ENCODE results near the gene MDC1.
A peak's percentile ranks its signal among the peaks of the same experiment; 100 is the strongest.

MDC1 gene

GRCh38 chr6:30689022-30689865 lies 27.8 kb downstream of the MDC1 start:
- no peak for DNase-seq (ENCODE audit: low read depth)
- H3K4me3 ChIP-seq (ENCODE audit: low read length) = peak overlapping the region; percentile 93
- no peak for TF ChIP-seq CTCF (conservative IDR thresholded peaks at IDR 0.05; ENCODE audit: low read length)

- peak overlapping the region; percentile 93 for H3K4me3 ChIP-seq (ENCODE audit: low read length)
These were observed 28.5 kb downstream of the MDC1 start for GRCh38 chr6:30688569-30688968.

GRCh38 chr6:30687659-30688431 lies 29.2 kb downstream of the MDC1 start:
- peak; percentile 47 for TF ChIP-seq CTCF (conservative IDR thresholded peaks at IDR 0.05; ENCODE audit: low read length)
- H3K4me3 ChIP-seq (ENCODE audit: low read length) = peak overlapping the region; percentile 93
- DNase-seq (ENCODE audit: low read depth) = peak; percentile 67

More at GRCh38 chr6:30688569-30688968, 28.5 kb downstream of the MDC1 start:
- TF ChIP-seq CTCF (conservative IDR thresholded peaks at IDR 0.05; ENCODE audit: low read length) = no peak
- DNase-seq (ENCODE audit: low read depth) = no peak

- no peak for TF ChIP-seq CTCF (conservative IDR thresholded peaks at IDR 0.05; ENCODE audit: low read length)
- DNase-seq (ENCODE audit: low read depth) = peak; percentile 99
- H3K4me3 ChIP-seq (ENCODE audit: low read length) = peak overlapping the region; percentile 93
These were observed 30.0 kb downstream of the MDC1 start for GRCh38 chr6:30686908-30687658.

- peak within 1 kb of the TSS; percentile 93 for H3K4me3 ChIP-seq (ENCODE audit: low read length)
- TF ChIP-seq CTCF (conservative IDR thresholded peaks at IDR 0.05; ENCODE audit: low read length) = no peak
- DNase-seq (ENCODE audit: low read depth) = peak; percentile 65
These were observed 30.8 kb downstream of the MDC1 start, which contains the start of gene PPP1R18 for GRCh38 chr6:30686009-30686907. PPP1R18 (minus strand) TSS chr6:30686645; CDS start chr6:30686018, 627 bp downstream.
